ENCODE measurements around the gene DMXL1.

DMXL1 gene

GRCh38 chr5:119270121-119270565 is 199.3 kb downstream of the DMXL1 start:
- DNase-seq = no peak

GRCh38 chr5:119270960-119271757 is 200.3 kb downstream of the DMXL1 start:
- no peak for DNase-seq

- DNase-seq = no peak
These were observed 201.2 kb downstream of the DMXL1 start for GRCh38 chr5:119271758-119272730.

- DNase-seq = no peak
These were observed 202.5 kb downstream of the DMXL1 start for GRCh38 chr5:119273391-119273839.

GRCh38 chr5:119274030-119274766 is 203.3 kb downstream of the DMXL1 start:
- DNase-seq = no peak

GRCh38 chr5:119274767-119275130 is 203.9 kb downstream of the DMXL1 start:
- DNase-seq = no peak

- no peak for DNase-seq
These were observed 204.3 kb downstream of the DMXL1 start for GRCh38 chr5:119275146-119275545.

- DNase-seq = peak in 2 of 4 experiments; percentile 9
These were observed 204.8 kb downstream of the DMXL1 start for GRCh38 chr5:119275601-119276173.

- DNase-seq = no peak
These were observed 206.1 kb downstream of the DMXL1 start for GRCh38 chr5:119276978-119277377.

- no peak for DNase-seq
These were observed 208.2 kb downstream of the DMXL1 start for GRCh38 chr5:119279093-119279492.

- no peak for DNase-seq
These were observed 209.5 kb downstream of the DMXL1 start for GRCh38 chr5:119280380-119280779.

GRCh38 chr5:119282628-119283027 is 211.7 kb downstream of the DMXL1 start:
- DNase-seq = no peak

GRCh38 chr5:119284031-119284430 is 213.1 kb downstream of the DMXL1 start:
- DNase-seq = no peak

GRCh38 chr5:119285070-119285916 is 214.4 kb downstream of the DMXL1 start:
- no peak for DNase-seq

- DNase-seq = no peak
These were observed 215.9 kb downstream of the DMXL1 start for GRCh38 chr5:119286511-119287488.

GRCh38 chr5:119287547-119288111 is 216.7 kb downstream of the DMXL1 start:
- peak in 1 of 4 experiments; percentile 4 for DNase-seq

- DNase-seq = no peak
These were observed 217.6 kb downstream of the DMXL1 start for GRCh38 chr5:119288379-119289033.

GRCh38 chr5:119289438-119290044 is 218.7 kb downstream of the DMXL1 start:
- no peak for DNase-seq

GRCh38 chr5:119290161-119290569 is 219.3 kb downstream of the DMXL1 start:
- no peak for DNase-seq
